Measurements from ENCODE around the gene CNDP1.

Gene CNDP1

GRCh38 chr18:74571895-74572680 is 37.8 kb downstream of the CNDP1 start:
- TF ChIP-seq TAF1 (IDR thresholded peaks at IDR 0.05; ENCODE audit: borderline replicate concordance, insufficient read depth, low read length), result no peak
- no peak for TF ChIP-seq SIN3A (IDR thresholded peaks at IDR 0.05; ENCODE audit: borderline replicate concordance, insufficient read depth, low read length)
- no peak for TF ChIP-seq REST (IDR thresholded peaks at IDR 0.05; ENCODE audit: insufficient read depth in 1 of 2, low read depth in 2 of 2, low read length in 2 of 2)
- no peak for TF ChIP-seq POLR2AphosphoS5 (IDR thresholded peaks at IDR 0.05; ENCODE audit: low read depth, low read length)
- no peak for TF ChIP-seq FOXP2 (optimal IDR thresholded peaks at IDR 0.05; ENCODE audit: borderline replicate concordance, extremely low read depth, extremely low read length, insufficient read depth)

GRCh38 chr18:74573053-74573452 is 38.8 kb downstream of the CNDP1 start:
- no peak for TF ChIP-seq POLR2AphosphoS5 (IDR thresholded peaks at IDR 0.05; ENCODE audit: low read depth, low read length)
- no peak for TF ChIP-seq FOXP2 (optimal IDR thresholded peaks at IDR 0.05; ENCODE audit: borderline replicate concordance, extremely low read depth, extremely low read length, insufficient read depth)
- no peak for TF ChIP-seq REST (IDR thresholded peaks at IDR 0.05; ENCODE audit: insufficient read depth in 1 of 2, low read depth in 2 of 2, low read length in 2 of 2)
- no peak for TF ChIP-seq TAF1 (IDR thresholded peaks at IDR 0.05; ENCODE audit: borderline replicate concordance, insufficient read depth, low read length)
- no peak for TF ChIP-seq SIN3A (IDR thresholded peaks at IDR 0.05; ENCODE audit: borderline replicate concordance, insufficient read depth, low read length)

- TF ChIP-seq FOXP2 (optimal IDR thresholded peaks at IDR 0.05; ENCODE audit: borderline replicate concordance, extremely low read depth, extremely low read length, insufficient read depth) (no peak), POLR2AphosphoS5 (IDR thresholded peaks at IDR 0.05; ENCODE audit: low read depth, low read length) (no peak), TAF1 (IDR thresholded peaks at IDR 0.05; ENCODE audit: borderline replicate concordance, insufficient read depth, low read length) (no peak), SIN3A (IDR thresholded peaks at IDR 0.05; ENCODE audit: borderline replicate concordance, insufficient read depth, low read length) (no peak), REST (IDR thresholded peaks at IDR 0.05; ENCODE audit: insufficient read depth in 1 of 2, low read depth in 2 of 2, low read length in 2 of 2) (no peak)
Observed at GRCh38 chr18:74574916-74575315, 40.6 kb downstream of the CNDP1 start.

- TF ChIP-seq TAF1 (IDR thresholded peaks at IDR 0.05; ENCODE audit: borderline replicate concordance, insufficient read depth, low read length) (no peak), REST (IDR thresholded peaks at IDR 0.05; ENCODE audit: insufficient read depth in 1 of 2, low read depth in 2 of 2, low read length in 2 of 2) (no peak), SIN3A (IDR thresholded peaks at IDR 0.05; ENCODE audit: borderline replicate concordance, insufficient read depth, low read length) (no peak), FOXP2 (optimal IDR thresholded peaks at IDR 0.05; ENCODE audit: borderline replicate concordance, extremely low read depth, extremely low read length, insufficient read depth) (no peak), POLR2AphosphoS5 (IDR thresholded peaks at IDR 0.05; ENCODE audit: low read depth, low read length) (no peak)
Observed at GRCh38 chr18:74577019-74577418, 42.7 kb downstream of the CNDP1 start.

All from PFSK-1 (cell line).